ENCODE measurements around the gene ZFP1.

ZFP1 gene

DNA sequence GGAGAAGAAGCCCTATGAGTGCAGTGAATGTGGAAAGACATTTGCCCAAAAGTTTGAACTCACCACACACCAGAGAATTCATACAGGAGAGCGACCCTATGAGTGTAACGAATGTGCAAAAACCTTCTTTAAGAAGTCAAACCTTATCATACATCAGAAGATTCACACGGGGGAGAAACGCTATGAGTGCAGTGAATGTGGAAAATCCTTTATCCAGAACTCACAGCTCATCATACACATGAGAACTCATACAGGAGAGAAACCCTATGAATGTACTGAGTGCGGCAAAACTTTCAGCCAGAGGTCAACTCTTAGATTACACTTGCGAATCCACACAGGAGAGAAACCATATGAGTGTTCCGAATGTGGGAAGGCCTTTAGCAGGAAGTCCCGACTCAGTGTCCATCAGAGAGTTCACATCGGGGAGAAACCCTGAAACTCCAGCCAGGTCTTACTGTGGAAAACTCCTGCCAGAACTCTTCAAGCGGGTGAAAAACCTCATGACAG is 21.6 kb downstream of the ZFP1 start:
- no peak overlapping the region for H3K4me3 ChIP-seq
- H3K9me3 ChIP-seq (ENCODE audit: low read depth, low read length): peaks cover 6% of the 10 kb centered on the region; the same call in 1 of the 2 replicates
- peaks cover 50% of the 10 kb centered on the region for H3K36me3 ChIP-seq (ENCODE audit: insufficient read depth, low read length)

DNA sequence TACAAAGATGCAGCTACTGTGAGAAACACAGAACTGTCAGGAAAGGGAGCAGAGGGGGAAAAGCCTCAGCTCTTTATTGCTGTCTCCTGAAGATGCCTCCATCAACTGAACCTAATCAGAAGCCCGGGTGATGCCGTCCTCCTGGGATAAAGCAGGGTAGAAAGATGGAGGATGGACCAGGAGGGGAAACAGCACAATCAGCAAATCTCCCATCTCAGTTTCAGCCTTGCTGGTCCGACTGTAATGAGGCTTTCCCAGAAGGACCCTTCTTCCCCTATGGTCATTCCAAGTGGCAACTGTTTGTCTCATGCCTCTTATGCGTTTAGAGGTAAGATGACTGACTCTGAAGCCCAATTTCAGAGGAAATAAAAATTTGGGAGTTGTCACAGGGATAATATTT is 24.3 kb downstream of the ZFP1 start:
- no peak for DNase-seq (ENCODE audit: low read depth, low spot score)
- TF ChIP-seq FOXP2 (optimal IDR thresholded peaks at IDR 0.05; ENCODE audit: control extremely low read depth, extremely low read length, insufficient read depth): no peak
- TF ChIP-seq POLR2AphosphoS5 (IDR thresholded peaks at IDR 0.05; ENCODE audit: borderline replicate concordance, low read depth, low read length): no peak
- no peak for TF ChIP-seq EZH2 (IDR thresholded peaks at IDR 0.05)
- Histone ChIP-seq H3K4me3 (no peak overlapping the region), H3K36me3 (ENCODE audit: insufficient read depth, low read length) (peaks cover 34% of the 10 kb centered on the region), H3K9me3 (ENCODE audit: low read depth, low read length) (peaks cover 6% of the 10 kb centered on the region; the same call in 1 of the 2 replicates), H3K27ac (no peak overlapping the region), H3K9ac (ENCODE audit: insufficient read length) (no peak overlapping the region)

More for the DNA sequence above, 21.6 kb downstream of the ZFP1 start:
- H3K27ac ChIP-seq: no peak overlapping the region
- no peak overlapping the region for H3K9ac ChIP-seq (ENCODE audit: insufficient read length)
- DNase-seq (ENCODE audit: low read depth, low spot score): no peak
- TF ChIP-seq EZH2 (IDR thresholded peaks at IDR 0.05): no peak
- TF ChIP-seq POLR2AphosphoS5 (IDR thresholded peaks at IDR 0.05; ENCODE audit: borderline replicate concordance, low read depth, low read length): no peak
- no peak for TF ChIP-seq FOXP2 (optimal IDR thresholded peaks at IDR 0.05; ENCODE audit: control extremely low read depth, extremely low read length, insufficient read depth)

DNA sequence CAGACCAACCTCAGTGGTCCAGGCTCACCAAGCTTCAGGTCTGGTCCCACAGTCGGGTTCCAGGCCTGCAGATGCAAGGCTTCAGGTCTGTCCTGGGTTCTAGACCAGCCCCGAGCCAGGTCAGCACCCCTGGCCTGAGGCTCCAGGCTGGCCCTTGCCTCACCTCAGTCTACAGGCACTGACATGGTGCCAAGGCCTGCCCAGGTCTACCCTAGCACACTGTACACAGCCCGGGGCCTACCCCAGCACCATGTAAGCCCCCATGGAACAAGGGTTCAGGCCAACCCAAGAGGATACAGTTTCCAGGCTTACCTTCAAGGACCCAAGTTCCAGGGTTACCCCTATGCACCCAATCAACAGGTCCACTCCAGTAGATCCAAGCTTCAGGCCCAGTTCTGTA is 26.8 kb downstream of the ZFP1 start:
- peaks cover 4% of the 10 kb centered on the region; the same call in 1 of the 2 replicates for H3K9me3 ChIP-seq (ENCODE audit: low read depth, low read length)
- H3K27ac ChIP-seq: no peak overlapping the region
- peaks cover 9% of the 10 kb centered on the region; the same call in 1 of the 2 replicates for H3K36me3 ChIP-seq (ENCODE audit: insufficient read depth, low read length)
- H3K9ac ChIP-seq (ENCODE audit: insufficient read length): no peak overlapping the region
- TF ChIP-seq EZH2 (IDR thresholded peaks at IDR 0.05) (no peak), FOXP2 (optimal IDR thresholded peaks at IDR 0.05; ENCODE audit: control extremely low read depth, extremely low read length, insufficient read depth) (no peak), POLR2AphosphoS5 (IDR thresholded peaks at IDR 0.05; ENCODE audit: borderline replicate concordance, low read depth, low read length) (no peak)
- DNase-seq (ENCODE audit: low read depth, low spot score): no peak
- H3K4me3 ChIP-seq: no peak overlapping the region

DNA sequence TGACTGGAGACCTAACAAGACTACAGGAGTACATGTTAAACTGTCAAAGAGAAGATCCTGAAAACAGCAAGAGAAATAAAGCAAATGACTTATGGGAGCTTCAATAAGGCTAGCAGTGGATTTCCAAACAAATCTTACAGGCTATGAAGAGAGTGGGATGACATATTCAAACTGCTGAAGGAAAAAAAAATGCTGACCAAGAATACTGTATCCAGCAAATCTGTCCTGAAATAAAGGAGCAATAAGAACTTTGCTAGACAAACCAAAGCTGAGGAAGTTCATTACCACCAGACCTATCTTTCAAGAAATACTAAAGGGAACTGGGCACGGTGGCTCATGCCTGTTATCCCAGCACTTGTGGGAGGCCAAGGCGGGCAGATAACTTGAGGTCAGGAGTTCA is 28.6 kb downstream of the ZFP1 start:
- TF ChIP-seq FOXP2 (optimal IDR thresholded peaks at IDR 0.05; ENCODE audit: control extremely low read depth, extremely low read length, insufficient read depth) (no peak), EZH2 (IDR thresholded peaks at IDR 0.05) (no peak), POLR2AphosphoS5 (IDR thresholded peaks at IDR 0.05; ENCODE audit: borderline replicate concordance, low read depth, low read length) (no peak)

DNA sequence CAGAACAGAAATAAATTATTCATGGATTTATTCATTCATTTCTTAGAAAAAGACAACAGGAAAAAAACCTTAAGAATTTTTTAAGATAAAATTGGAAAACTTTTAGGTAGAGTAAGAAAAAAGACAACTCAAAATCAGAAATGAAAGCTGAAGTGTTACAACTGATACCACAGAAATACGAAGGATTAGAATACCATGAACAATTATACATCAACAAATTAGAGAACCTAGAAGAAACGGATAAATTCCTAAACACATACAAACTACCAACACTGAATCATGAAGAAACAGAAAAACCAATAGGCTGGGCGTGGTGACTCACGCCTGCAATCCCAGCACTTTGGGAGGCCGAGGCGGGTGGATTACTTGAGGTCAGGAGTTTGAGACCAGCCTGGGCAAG is 30.9 kb downstream of the ZFP1 start:
- Histone ChIP-seq H3K27ac (no peak overlapping the region), H3K4me3 (no peak overlapping the region), H3K9ac (ENCODE audit: insufficient read length) (no peak overlapping the region), H3K9me3 (ENCODE audit: low read depth, low read length) (no peaks in the 10 kb centered on the region), H3K36me3 (ENCODE audit: insufficient read depth, low read length) (no peaks in the 10 kb centered on the region)
- no peak for DNase-seq (ENCODE audit: low read depth, low spot score)
- TF ChIP-seq POLR2AphosphoS5 (IDR thresholded peaks at IDR 0.05; ENCODE audit: borderline replicate concordance, low read depth, low read length): no peak
- TF ChIP-seq FOXP2 (optimal IDR thresholded peaks at IDR 0.05; ENCODE audit: control extremely low read depth, extremely low read length, insufficient read depth): no peak
- no peak for TF ChIP-seq EZH2 (IDR thresholded peaks at IDR 0.05)

More for the DNA sequence above, 28.6 kb downstream of the ZFP1 start:
- no peak for DNase-seq (ENCODE audit: low read depth, low spot score)
- H3K4me3 ChIP-seq: no peak overlapping the region
- no peaks in the 10 kb centered on the region for H3K36me3 ChIP-seq (ENCODE audit: insufficient read depth, low read length)
- H3K9ac ChIP-seq (ENCODE audit: insufficient read length): no peak overlapping the region
- H3K9me3 ChIP-seq (ENCODE audit: low read depth, low read length): no peaks in the 10 kb centered on the region
- no peak overlapping the region for H3K27ac ChIP-seq

DNA sequence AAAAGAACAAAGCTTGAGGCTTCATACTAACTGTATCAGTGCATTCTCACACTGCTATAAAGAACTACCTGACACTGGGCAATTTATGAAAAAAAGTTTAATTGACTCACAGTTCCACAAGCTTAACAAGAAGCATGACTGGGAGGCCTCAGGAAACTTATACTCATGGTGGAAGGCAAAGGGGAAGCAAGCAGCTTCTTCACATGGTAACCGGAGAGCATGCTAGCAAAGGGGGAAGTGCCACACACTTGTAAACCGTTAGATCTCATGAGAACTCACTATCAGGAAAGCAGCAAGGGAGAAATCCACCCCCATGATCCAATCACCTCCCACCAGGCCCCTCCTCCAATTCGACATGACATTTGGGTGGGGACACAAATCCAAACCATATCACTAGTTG is 33.3 kb downstream of the ZFP1 start:
- H3K9me3 ChIP-seq (ENCODE audit: low read depth, low read length): no peaks in the 10 kb centered on the region
- H3K9ac ChIP-seq (ENCODE audit: insufficient read length): no peak overlapping the region
- DNase-seq (ENCODE audit: low read depth, low spot score): no peak
- H3K4me3 ChIP-seq: no peak overlapping the region
- no peaks in the 10 kb centered on the region for H3K36me3 ChIP-seq (ENCODE audit: insufficient read depth, low read length)
- no peak overlapping the region for H3K27ac ChIP-seq
- TF ChIP-seq POLR2AphosphoS5 (IDR thresholded peaks at IDR 0.05; ENCODE audit: borderline replicate concordance, low read depth, low read length) (no peak), EZH2 (IDR thresholded peaks at IDR 0.05) (no peak), FOXP2 (optimal IDR thresholded peaks at IDR 0.05; ENCODE audit: control extremely low read depth, extremely low read length, insufficient read depth) (no peak)

DNA sequence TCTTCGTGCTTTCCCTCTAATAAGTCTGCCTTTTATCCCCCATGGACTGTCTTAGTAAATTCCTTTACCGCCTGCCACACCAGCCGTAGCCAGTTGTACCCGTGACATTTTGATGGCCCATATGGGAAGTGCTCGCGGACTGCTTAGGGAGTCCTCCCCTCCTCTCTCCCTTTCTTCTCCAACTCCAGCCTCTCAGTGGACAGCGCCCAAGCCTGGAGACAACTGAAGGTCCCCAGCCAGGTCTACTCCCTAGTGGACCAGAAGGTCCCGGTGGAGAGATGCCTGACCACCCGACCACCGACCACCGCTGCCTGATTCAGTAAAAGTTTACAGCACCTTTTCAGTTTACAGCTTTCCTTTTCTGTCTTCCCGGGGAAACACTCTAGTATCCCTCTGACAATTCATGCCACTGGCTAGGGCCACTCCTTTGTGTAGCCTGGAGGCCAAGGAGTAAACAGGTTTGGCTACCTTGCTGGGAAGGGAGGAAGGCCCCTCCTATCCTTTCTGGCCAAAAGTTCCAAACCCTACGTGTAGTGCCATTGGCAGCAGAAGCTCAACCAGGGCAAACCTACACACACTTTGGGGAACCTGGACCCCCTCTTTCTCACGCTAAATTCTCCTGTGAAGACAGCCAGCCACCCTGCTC is 40.6 kb downstream of the ZFP1 start:
- TF ChIP-seq EZH2 (IDR thresholded peaks at IDR 0.05): no peak
- no peak for TF ChIP-seq FOXP2 (optimal IDR thresholded peaks at IDR 0.05; ENCODE audit: control extremely low read depth, extremely low read length, insufficient read depth)
- TF ChIP-seq POLR2AphosphoS5 (IDR thresholded peaks at IDR 0.05; ENCODE audit: borderline replicate concordance, low read depth, low read length): no peak
- no peak overlapping the region for H3K4me3 ChIP-seq
- DNase-seq (ENCODE audit: low read depth, low spot score): no peak
- no peak overlapping the region for H3K9ac ChIP-seq (ENCODE audit: insufficient read length)
- H3K36me3 ChIP-seq (ENCODE audit: insufficient read depth, low read length): no peaks in the 10 kb centered on the region
- no peaks in the 10 kb centered on the region for H3K9me3 ChIP-seq (ENCODE audit: low read depth, low read length)
- H3K27ac ChIP-seq: no peak overlapping the region

DNA sequence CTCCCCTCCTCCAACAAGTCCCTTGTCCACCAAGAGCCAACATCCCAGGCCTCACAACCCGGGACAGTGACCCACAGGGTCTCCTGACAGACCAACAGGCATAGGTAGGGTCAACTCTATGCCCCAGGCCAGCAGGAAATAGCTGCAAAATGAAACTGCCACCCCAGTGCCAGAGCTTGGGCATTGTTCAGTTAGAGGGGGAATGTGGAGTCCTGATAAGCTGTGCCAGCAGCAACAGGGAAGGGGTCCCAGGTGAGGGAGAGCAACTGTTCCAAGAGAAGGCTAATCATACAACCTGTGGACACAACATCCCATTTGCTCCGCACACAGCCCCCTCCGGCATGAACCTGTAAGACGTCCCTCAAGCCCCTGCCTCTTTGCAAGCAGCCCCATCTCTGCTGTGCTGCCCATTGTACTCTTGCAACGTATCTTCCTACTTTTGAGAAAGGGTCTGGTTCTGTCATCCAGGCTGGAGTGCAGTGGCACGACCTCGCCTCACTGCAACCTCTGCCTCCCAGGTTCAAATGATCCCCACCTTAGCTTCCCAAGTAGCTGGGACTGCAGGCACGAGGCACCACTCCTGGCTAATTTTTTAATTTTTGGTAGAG is 41.4 kb downstream of the ZFP1 start:
- H3K36me3 ChIP-seq (ENCODE audit: insufficient read depth, low read length): no peaks in the 10 kb centered on the region
- no peak for DNase-seq (ENCODE audit: low read depth, low spot score)

More for the DNA sequence above, 41.4 kb downstream of the ZFP1 start:
- H3K4me3 ChIP-seq: no peak overlapping the region
- H3K27ac ChIP-seq: no peak overlapping the region
- no peaks in the 10 kb centered on the region for H3K9me3 ChIP-seq (ENCODE audit: low read depth, low read length)
- no peak for TF ChIP-seq EZH2 (IDR thresholded peaks at IDR 0.05)
- no peak overlapping the region for H3K9ac ChIP-seq (ENCODE audit: insufficient read length)
